HCT116 (cell line): ENCODE measurements around the gene C2orf76.

Source experiments
- CEBPB ChIP-seq: IDR thresholded peaks from 2 replicates; pipeline ENCODE4 v1.6.1; 2012; ENCODE audit warnings: low read depth
- EZH2 ChIP-seq: fragments of 200-600 bp; sonication (generic); IDR thresholded peaks from 2 replicates; pipeline ENCODE4 v1.6.1; 2017; ENCODE audit warnings: antibody characterized with exemption, mixed run types
- EZH2phosphoT487 ChIP-seq: fragments of 200-600 bp; IDR thresholded peaks from 2 replicates; pipeline ENCODE4 v1.6.1; 2018; ENCODE audit warnings: antibody characterized with exemption, borderline replicate concordance
- POLR2A ChIP-seq: IDR thresholded peaks from 2 replicates; pipeline ENCODE4 v1.7.0; 2011; ENCODE audit warnings: borderline replicate concordance; ENCODE audit not compliant: insufficient read depth, insufficient read length; ENCODE audit errors: extremely low read depth
- POLR2AphosphoS5 ChIP-seq: IDR thresholded peaks from 2 replicates; pipeline ENCODE4 v1.6.1; 2011; ENCODE audit warnings: mild to moderate bottlenecking, low read depth, low read length, moderate library complexity
- RAD21 ChIP-seq: IDR thresholded peaks from 2 replicates; pipeline ENCODE4 v1.6.1; 2012; ENCODE audit warnings: low read depth, mild to moderate bottlenecking
- SP1 ChIP-seq: IDR thresholded peaks from 2 replicates; pipeline ENCODE4 v1.6.1; 2012; ENCODE audit warnings: low read depth
- TCF7L2 ChIP-seq: IDR thresholded peaks from 2 replicates; pipeline ENCODE4 v1.7.0; 2011; ENCODE audit warnings: borderline replicate concordance, inconsistent platforms; ENCODE audit not compliant: insufficient read depth, insufficient read length; ENCODE audit errors: extremely low read depth
- YY1 ChIP-seq: IDR thresholded peaks from 2 replicates; pipeline ENCODE4 v1.6.1; 2011; ENCODE audit warnings: low read length, low read depth, moderate library complexity, mild to moderate bottlenecking; ENCODE audit not compliant: insufficient replicate concordance; ENCODE audit errors: extremely low read depth
- TF ChIP-seq, protein P1 (sequence below), 3 experiments: fragments of 200-600 bp in 1 of 3; sonication (generic) in 1 of 3; IDR thresholded peaks in 2 of 3; conservative IDR thresholded peaks in 1 of 3; 2 replicates each; pipeline ENCODE4 v1.5.1; 2012 to 2017; ENCODE audit warnings: low read depth in 2 of 3, low read length in 2 of 3, antibody characterized with exemption in 1 of 3, borderline replicate concordance in 1 of 3, control low read depth in 1 of 3, mild to moderate bottlenecking in 1 of 3, mixed read lengths in 1 of 3, mixed run types in 1 of 3, moderate library complexity in 1 of 3; ENCODE audit not compliant: insufficient read depth in 1 of 3
- TF ChIP-seq, protein P2 (sequence below): IDR thresholded peaks from 2 replicates; pipeline ENCODE4 v1.6.1; 2012

DNA sequence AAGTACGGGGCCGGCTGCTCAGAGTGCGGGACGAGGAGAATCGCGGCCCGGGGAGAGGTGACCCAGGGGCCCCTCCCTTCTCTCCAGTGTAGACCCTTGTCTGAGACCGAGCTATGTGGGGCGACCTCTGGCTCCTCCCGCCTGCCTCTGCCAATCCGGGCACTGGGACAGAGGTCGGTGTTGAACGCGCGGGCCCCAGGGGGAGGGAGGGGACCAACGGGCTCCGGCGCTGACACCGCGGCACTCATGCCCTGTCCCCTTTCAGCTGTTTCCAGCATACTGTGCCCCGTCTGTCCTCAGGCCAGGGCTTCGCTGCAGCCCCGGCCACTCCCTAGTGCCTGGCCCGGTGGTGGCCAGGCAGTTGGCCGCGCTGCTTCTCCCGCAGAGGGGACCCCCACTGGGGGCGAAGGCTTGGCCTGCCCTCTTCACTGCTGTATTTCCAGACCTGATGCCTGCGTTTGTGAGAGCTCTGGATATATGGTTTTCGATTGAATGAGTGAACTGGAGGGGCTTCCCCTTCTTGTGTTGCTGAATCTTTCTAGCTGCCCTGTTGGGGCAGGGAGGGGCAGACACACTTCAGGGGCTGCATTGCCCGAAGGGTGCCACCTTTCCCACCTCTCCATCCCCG is 952 bp upstream of the C2orf76 start:
- TF ChIP-seq CEBPB (no peak), POLR2AphosphoS5 (no peak), EZH2 (no peak), SP1 (no peak), POLR2A (no peak), TCF7L2 (no peak), RAD21 (no peak), YY1 (no peak), EZH2phosphoT487 (no peak)
- TF ChIP-seq, protein P1, sequence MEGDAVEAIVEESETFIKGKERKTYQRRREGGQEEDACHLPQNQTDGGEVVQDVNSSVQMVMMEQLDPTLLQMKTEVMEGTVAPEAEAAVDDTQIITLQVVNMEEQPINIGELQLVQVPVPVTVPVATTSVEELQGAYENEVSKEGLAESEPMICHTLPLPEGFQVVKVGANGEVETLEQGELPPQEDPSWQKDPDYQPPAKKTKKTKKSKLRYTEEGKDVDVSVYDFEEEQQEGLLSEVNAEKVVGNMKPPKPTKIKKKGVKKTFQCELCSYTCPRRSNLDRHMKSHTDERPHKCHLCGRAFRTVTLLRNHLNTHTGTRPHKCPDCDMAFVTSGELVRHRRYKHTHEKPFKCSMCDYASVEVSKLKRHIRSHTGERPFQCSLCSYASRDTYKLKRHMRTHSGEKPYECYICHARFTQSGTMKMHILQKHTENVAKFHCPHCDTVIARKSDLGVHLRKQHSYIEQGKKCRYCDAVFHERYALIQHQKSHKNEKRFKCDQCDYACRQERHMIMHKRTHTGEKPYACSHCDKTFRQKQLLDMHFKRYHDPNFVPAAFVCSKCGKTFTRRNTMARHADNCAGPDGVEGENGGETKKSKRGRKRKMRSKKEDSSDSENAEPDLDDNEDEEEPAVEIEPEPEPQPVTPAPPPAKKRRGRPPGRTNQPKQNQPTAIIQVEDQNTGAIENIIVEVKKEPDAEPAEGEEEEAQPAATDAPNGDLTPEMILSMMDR (IDR thresholded peaks at IDR 0.05 in 2 of 3, conservative IDR thresholded peaks at IDR 0.05 in 1 of 3; ENCODE audit: borderline replicate concordance in 1 of 3, insufficient read depth in 1 of 3, low read depth in 2 of 3, low read length in 2 of 3): no peak
- TF ChIP-seq, protein P2, sequence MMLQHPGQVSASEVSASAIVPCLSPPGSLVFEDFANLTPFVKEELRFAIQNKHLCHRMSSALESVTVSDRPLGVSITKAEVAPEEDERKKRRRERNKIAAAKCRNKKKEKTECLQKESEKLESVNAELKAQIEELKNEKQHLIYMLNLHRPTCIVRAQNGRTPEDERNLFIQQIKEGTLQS: no peak
